Neural crest cell (in vitro differentiated cells): ENCODE measurements around the gene PCMTD2. TPM values are rescaled to one million over a fixed set of nuclear protein-coding genes. Genes with fewer than 3 reads are reported as not detected.

Source experiments
- DNase-seq: peaks from one replicate; pipeline ENCODE4 v3.0.0; 2021; ENCODE audit warnings: low read depth, mixed read lengths, low spot score
- H3K27ac Mint-ChIP-seq: one replicate; pipeline ENCODE4 v1.8.0; 2021; ENCODE audit warnings: mild to moderate bottlenecking, mixed read lengths; ENCODE audit not compliant: unreplicated experiment
- H3K27me3 Mint-ChIP-seq: 2 replicates; pipeline ENCODE4 v1.8.0; 2021; ENCODE audit warnings: low read depth, mild to moderate bottlenecking, mixed read lengths
- H3K36me3 Mint-ChIP-seq: 2 replicates; pipeline ENCODE4 v1.8.0; 2021; ENCODE audit warnings: low read depth, mild to moderate bottlenecking, mixed read lengths
- H3K4me1 Mint-ChIP-seq: 2 replicates; pipeline ENCODE4 v1.8.0; 2021; ENCODE audit warnings: mixed read lengths
- H3K4me3 Mint-ChIP-seq: one replicate; pipeline ENCODE4 v1.8.0; 2021; ENCODE audit warnings: mild to moderate bottlenecking, mixed read lengths
- H3K9me3 Mint-ChIP-seq: 2 replicates; pipeline ENCODE4 v1.8.0; 2021; ENCODE audit warnings: mixed read lengths
- total RNA-seq: library from RNA; stranded (reverse); gene quantifications from 2 replicates; pipeline ENCODE4 v1.2.1, GENCODE V29; 2021
- TF ChIP-seq, protein P1 (sequence below): fragments of 200-600 bp; sonication (generic); conservative IDR thresholded peaks from 2 replicates; pipeline ENCODE4 v1.5.0; 2021; ENCODE audit warnings: antibody characterized with exemption, mild to moderate bottlenecking

Gene PCMTD2
- total RNA-seq, 1 donor from 2014 or later, result 61.6 TPM

DNA sequence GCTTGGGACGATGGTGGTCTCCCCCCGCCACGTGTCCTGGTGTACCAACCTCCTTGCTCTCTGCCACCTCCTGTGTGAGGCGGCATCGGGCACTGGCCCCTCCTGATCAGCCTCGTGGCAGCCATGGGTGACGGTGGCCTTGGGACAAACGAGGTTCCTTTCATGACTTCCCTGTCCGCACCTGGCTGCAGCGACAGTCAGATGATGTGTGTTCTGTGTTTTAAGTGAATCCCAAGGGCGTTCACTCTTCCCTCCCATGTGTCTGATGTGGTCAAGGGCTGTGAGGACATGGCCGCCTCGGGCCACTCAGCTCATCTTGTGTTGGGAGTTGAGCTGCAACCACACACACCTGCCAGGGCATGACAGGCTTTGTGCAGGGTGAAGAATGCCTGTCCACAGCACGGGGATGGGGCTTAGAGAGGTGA lies 30.4 kb upstream of the PCMTD2 start:
- TF ChIP-seq, protein P1, sequence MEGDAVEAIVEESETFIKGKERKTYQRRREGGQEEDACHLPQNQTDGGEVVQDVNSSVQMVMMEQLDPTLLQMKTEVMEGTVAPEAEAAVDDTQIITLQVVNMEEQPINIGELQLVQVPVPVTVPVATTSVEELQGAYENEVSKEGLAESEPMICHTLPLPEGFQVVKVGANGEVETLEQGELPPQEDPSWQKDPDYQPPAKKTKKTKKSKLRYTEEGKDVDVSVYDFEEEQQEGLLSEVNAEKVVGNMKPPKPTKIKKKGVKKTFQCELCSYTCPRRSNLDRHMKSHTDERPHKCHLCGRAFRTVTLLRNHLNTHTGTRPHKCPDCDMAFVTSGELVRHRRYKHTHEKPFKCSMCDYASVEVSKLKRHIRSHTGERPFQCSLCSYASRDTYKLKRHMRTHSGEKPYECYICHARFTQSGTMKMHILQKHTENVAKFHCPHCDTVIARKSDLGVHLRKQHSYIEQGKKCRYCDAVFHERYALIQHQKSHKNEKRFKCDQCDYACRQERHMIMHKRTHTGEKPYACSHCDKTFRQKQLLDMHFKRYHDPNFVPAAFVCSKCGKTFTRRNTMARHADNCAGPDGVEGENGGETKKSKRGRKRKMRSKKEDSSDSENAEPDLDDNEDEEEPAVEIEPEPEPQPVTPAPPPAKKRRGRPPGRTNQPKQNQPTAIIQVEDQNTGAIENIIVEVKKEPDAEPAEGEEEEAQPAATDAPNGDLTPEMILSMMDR, result no peak
- no peak overlapping the region for H3K27ac Mint-ChIP-seq
- no peaks in the 10 kb centered on the region for H3K36me3 Mint-ChIP-seq
- no peak overlapping the region for H3K4me3 Mint-ChIP-seq
- no peaks in the 10 kb centered on the region for H3K9me3 Mint-ChIP-seq
- no peaks in the 10 kb centered on the region for H3K27me3 Mint-ChIP-seq
- peaks cover 35% of the 10 kb centered on the region for H3K4me1 Mint-ChIP-seq
- no peak for DNase-seq

- TF ChIP-seq, protein P1, result no peak
- Mint-ChIP-seq H3K4me1 (peaks cover 36% of the 10 kb centered on the region), H3K27me3 (no peaks in the 10 kb centered on the region), H3K9me3 (no peaks in the 10 kb centered on the region), H3K27ac (no peak overlapping the region), H3K4me3 (no peak overlapping the region), H3K36me3 (no peaks in the 10 kb centered on the region)
- no peak for DNase-seq
Measured at GRCh38 chr20:64225828-64226598, 29.5 kb upstream of the PCMTD2 start.

DNA sequence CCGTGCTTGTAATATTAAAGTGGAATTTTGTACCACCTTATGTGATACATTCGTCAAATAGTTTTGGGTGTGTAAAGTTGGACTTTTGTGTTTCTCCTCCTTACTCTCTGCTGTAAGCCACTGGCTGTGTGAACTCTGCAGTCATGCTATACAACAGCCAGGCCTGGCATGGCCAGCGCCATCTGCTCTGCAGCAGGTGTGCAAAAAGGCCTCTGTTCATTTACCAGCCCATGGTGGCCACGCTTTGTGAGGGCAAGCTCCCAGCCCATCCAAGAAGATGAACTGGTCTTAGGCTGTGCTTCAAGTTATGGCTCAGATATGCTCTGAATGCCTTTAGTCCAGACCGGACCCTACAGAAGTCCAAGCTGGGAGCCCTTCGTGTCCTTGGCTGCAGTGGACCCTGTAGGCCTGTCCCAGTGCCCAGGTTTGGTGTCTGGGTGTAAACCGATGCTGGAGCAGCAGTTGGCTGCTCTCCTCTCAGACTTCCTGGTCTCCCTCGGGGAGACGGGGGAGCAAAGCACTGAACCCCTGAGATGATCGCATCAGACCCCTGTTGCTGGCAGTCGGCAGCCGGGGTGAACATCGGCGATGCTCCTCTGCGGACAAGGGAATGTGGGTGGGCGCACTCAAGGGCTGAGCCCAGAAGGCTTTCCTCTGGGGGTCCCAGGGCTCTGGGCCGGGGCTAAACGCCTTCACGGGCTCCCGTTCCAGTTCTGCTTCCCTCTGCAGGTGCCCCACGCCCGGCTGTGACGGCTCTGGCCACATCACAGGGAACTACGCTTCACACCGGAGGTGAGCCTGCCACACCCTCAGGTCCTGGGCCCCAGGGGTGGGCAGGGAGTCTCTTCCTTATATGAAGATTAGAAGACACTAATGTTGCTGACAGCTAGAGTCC lies 28.6 kb upstream of the PCMTD2 start:
- no peak overlapping the region for H3K27ac Mint-ChIP-seq
- no peak overlapping the region for H3K4me3 Mint-ChIP-seq
- peaks cover 31% of the 10 kb centered on the region for H3K4me1 Mint-ChIP-seq
- no peak for DNase-seq
- no peaks in the 10 kb centered on the region for H3K36me3 Mint-ChIP-seq
- H3K9me3 Mint-ChIP-seq, result no peaks in the 10 kb centered on the region
- TF ChIP-seq, protein P1, result no peak
- no peaks in the 10 kb centered on the region for H3K27me3 Mint-ChIP-seq

DNA sequence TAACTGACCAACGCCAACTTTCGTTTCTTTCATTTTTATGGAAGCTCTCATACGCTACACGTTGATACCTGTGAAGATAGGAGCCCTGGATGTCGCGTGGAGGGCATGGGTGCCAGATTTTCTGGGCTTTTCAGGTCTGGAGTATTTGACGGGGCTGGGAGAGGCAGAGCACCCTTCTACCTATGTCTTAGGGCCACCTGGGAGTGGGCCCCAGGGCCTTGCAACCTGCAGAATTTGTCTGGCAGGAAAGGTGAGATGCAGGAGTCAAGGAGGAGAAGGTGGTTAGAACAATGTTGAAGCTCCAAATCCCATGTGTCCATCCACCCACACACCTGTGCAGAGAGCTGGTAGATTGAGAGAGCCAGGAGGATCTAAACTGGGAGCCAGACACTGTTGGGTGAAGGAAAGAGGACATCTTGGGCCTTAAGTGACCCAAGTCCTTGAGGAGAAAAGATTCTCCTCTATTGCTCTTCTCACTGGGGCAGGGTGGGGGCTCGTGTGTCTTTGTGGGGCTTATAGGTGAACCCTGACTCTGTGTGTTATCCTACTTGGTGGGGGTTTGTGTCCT lies 27.4 kb upstream of the PCMTD2 start:
- no peak for DNase-seq
- Mint-ChIP-seq H3K27me3 (no peaks in the 10 kb centered on the region), H3K36me3 (no peaks in the 10 kb centered on the region), H3K4me3 (no peak overlapping the region), H3K27ac (no peak overlapping the region), H3K9me3 (no peaks in the 10 kb centered on the region), H3K4me1 (peaks cover 27% of the 10 kb centered on the region)
- TF ChIP-seq, protein P1, result no peak

- no peaks in the 10 kb centered on the region for H3K36me3 Mint-ChIP-seq
- no peaks in the 10 kb centered on the region for H3K27me3 Mint-ChIP-seq
- H3K27ac Mint-ChIP-seq, result peak overlapping the region; percentile 86
- DNase-seq, result no peak
- no peaks in the 10 kb centered on the region for H3K9me3 Mint-ChIP-seq
- TF ChIP-seq, protein P1, result no peak
- H3K4me1 Mint-ChIP-seq, result peaks cover 27% of the 10 kb centered on the region
- H3K4me3 Mint-ChIP-seq, result no peak overlapping the region
Measured at GRCh38 chr20:64228751-64229506, 26.6 kb upstream of the PCMTD2 start.
